ENCODE measurements around the gene FOXN1.

FOXN1 gene

DNA sequence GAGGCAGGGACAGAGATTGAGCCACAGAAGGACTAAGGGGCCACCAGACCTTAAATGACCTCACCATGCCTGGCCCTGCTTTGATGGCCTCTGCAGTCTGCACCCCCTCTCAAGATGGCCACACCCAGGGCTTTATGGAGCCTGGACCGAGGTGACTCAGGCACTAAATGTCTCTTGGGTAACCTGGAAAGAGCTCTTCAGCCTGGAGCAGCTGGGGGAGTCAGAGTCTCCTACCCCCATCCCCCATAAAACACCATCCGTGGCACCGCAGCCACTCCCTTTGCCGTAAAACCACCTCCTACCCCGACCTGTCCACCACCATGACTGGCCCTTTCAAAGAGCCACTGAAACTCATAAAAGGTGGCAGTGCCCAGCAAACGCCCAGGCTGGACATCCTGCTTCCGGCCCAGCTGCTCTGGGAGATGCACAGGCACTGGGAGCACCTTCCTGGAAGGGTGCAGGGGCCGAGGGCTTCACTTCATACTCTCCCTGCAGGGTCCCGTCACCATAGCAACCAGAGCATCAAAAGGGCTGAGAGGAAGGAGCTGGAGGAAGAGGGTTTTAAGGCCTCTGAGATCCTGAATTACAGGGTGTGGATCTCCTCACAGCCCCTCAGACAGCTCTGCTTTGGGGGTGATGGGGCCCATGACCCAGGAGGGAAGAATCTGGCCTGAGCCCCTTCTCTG lies 22.3 kb downstream of the FOXN1 start:
- no peak overlapping the region for H3K4me3 Mint-ChIP-seq
- ATAC-seq (replicated peaks) (no peak), DNase-seq (no peak)
- peaks cover 5 to 15% of the 10 kb centered on the region in 2 donors for H3K27me3 Mint-ChIP-seq
- H3K4me1 Mint-ChIP-seq (ENCODE audit: low read depth in 2 of 2): no peaks in the 10 kb centered on the region
- H3K36me3 Mint-ChIP-seq (ENCODE audit: insufficient read depth): no peaks in the 10 kb centered on the region
- no peaks in the 10 kb centered on the region for H3K9me3 Mint-ChIP-seq
- H3K27ac Mint-ChIP-seq: no peak overlapping the region

DNA sequence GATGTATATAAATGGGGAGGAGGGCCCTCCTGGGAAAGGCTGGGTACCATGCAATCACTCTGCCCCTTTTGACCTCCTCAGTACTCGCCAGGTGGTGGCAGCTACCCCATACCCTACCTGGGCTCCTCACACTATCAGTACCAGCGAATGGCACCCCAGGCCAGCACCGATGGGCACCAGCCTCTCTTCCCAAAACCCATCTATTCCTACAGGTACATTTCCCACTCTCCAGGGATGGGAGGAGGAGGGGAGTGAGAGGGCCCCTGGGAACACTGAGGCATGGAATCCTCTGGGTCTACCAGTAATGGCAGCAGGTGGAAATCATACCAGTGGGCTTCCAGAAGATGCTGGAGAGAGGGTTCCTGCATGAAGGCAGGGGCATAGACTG lies 22.9 kb downstream of the FOXN1 start:
- DNase-seq: no peak
- no peaks in the 10 kb centered on the region for H3K4me1 Mint-ChIP-seq (ENCODE audit: low read depth in 2 of 2)
- H3K9me3 Mint-ChIP-seq: no peaks in the 10 kb centered on the region
- H3K4me3 Mint-ChIP-seq: no peak overlapping the region
- no peak for ATAC-seq (replicated peaks)
- no peak overlapping the region for H3K27ac Mint-ChIP-seq
- peaks cover 5 to 15% of the 10 kb centered on the region in 2 donors for H3K27me3 Mint-ChIP-seq
- H3K36me3 Mint-ChIP-seq (ENCODE audit: insufficient read depth): no peaks in the 10 kb centered on the region

DNA sequence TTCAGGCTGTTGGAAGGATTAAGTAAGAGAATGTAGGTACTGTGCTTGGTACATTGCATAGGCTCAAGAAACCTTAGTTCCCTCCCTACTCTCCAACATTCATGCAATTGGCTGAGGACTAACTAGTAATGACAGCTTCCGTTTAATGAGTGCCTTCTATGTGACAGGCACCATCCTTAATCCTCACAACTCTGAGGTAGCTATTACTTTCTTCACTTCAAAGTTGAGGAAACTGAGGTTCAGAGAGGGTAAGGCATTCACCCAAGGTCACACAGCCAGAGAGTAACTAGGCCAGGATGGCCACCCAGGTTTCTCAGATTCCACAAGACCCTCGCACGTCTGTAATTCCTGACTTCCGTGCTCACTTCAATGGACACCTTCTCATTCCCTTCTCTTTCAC lies 24.1 kb downstream of the FOXN1 start:
- no peak for ATAC-seq (replicated peaks)
- Mint-ChIP-seq H3K4me1 (ENCODE audit: low read depth in 2 of 2) (no peaks in the 10 kb centered on the region), H3K27ac (no peak overlapping the region), H3K9me3 (no peaks in the 10 kb centered on the region), H3K27me3 (peaks cover 5 to 15% of the 10 kb centered on the region in 2 donors), H3K36me3 (ENCODE audit: insufficient read depth) (no peaks in the 10 kb centered on the region), H3K4me3 (no peak overlapping the region)
- DNase-seq: no peak

GRCh38 chr17:28530926-28531325 lies 24.8 kb downstream of the FOXN1 start:
- no peak overlapping the region for H3K27ac Mint-ChIP-seq
- DNase-seq (no peak), ATAC-seq (replicated peaks) (no peak)
- peaks cover 5 to 15% of the 10 kb centered on the region in 2 donors for H3K27me3 Mint-ChIP-seq
- no peaks in the 10 kb centered on the region for H3K9me3 Mint-ChIP-seq
- H3K36me3 Mint-ChIP-seq (ENCODE audit: insufficient read depth): no peaks in the 10 kb centered on the region
- no peaks in the 10 kb centered on the region for H3K4me1 Mint-ChIP-seq (ENCODE audit: low read depth in 2 of 2)
- no peak overlapping the region for H3K4me3 Mint-ChIP-seq

- DNase-seq: no peak
- no peaks in the 10 kb centered on the region for H3K4me1 Mint-ChIP-seq (ENCODE audit: low read depth in 2 of 2)
- no peak overlapping the region for H3K27ac Mint-ChIP-seq
- peaks cover 5 to 15% of the 10 kb centered on the region in 2 donors for H3K27me3 Mint-ChIP-seq
- H3K36me3 Mint-ChIP-seq (ENCODE audit: insufficient read depth): no peaks in the 10 kb centered on the region
- no peak overlapping the region for H3K4me3 Mint-ChIP-seq
- H3K9me3 Mint-ChIP-seq: no peaks in the 10 kb centered on the region
- no peak for ATAC-seq (replicated peaks)
Measured at GRCh38 chr17:28532050-28532960, 26.2 kb downstream of the FOXN1 start.

DNA sequence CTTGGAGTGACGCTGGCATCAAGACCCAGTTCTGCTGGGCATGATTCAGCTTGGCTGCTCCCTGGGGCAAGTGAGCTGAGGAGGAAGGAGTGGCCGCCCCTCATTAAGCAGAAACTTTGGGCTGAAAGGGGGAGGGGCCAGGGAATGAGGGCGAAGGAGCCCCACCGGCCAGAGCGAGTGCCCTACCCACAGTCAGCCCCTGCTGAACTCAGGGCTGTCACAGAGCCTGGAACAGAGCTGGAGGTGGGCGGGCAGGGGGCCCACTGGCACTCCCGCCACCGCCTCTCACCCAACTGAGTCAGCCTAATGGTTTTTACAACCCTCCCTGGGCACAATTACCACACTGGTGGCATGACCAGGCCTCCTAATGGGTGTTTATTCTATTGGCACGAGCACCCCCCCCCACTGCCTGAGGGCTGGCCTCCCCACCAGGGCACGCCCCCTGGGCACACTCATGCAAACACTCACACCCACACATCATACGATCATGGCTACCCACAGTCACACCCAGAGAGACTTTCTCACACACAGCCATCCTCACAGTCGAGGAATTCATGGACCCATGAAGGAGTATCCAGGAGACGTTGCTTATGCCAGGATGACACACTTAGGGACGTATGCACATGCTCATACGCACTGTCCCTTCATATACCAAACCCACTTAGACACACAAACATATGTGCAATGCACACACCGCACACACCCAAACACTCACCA lies 27.1 kb downstream of the FOXN1 start:
- Mint-ChIP-seq H3K4me3 (no peak overlapping the region), H3K36me3 (ENCODE audit: insufficient read depth) (no peaks in the 10 kb centered on the region), H3K9me3 (no peaks in the 10 kb centered on the region), H3K4me1 (ENCODE audit: low read depth in 2 of 2) (no peaks in the 10 kb centered on the region), H3K27me3 (peaks cover 5 to 15% of the 10 kb centered on the region in 2 donors), H3K27ac (no peak overlapping the region)
- DNase-seq (no peak), ATAC-seq (replicated peaks) (no peak)

DNA sequence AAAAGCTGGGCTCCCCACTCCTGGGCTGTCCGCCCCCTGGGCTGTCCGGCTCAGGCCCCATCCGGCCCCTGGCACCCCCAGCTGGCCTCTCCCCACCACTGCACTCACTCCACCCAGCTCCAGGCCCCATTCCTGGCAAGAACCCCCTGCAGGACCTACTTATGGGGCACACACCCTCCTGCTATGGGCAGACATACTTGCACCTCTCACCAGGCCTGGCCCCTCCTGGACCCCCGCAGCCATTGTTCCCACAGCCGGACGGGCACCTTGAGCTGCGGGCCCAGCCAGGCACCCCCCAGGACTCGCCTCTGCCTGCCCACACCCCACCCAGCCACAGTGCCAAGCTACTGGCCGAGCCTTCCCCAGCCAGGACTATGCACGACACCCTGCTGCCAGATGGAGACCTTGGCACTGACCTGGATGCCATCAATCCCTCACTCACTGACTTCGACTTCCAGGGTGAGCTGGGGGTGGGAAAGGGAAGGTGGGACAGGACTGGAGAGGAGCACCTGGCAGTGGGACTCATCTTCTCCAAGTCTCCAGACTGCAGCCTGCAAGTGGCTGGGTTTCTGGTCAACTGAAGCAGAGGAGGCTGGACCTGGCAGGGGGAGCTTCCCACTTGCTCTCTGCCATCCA lies 28.7 kb downstream of the FOXN1 start:
- no peak for DNase-seq
- peaks cover 5 to 15% of the 10 kb centered on the region in 2 donors for H3K27me3 Mint-ChIP-seq
- H3K4me1 Mint-ChIP-seq (ENCODE audit: low read depth in 2 of 2): no peaks in the 10 kb centered on the region
- H3K4me3 Mint-ChIP-seq: no peak overlapping the region
- no peak overlapping the region for H3K27ac Mint-ChIP-seq
- no peaks in the 10 kb centered on the region for H3K36me3 Mint-ChIP-seq (ENCODE audit: insufficient read depth)
- H3K9me3 Mint-ChIP-seq: no peaks in the 10 kb centered on the region
- no peak for ATAC-seq (replicated peaks)

DNA sequence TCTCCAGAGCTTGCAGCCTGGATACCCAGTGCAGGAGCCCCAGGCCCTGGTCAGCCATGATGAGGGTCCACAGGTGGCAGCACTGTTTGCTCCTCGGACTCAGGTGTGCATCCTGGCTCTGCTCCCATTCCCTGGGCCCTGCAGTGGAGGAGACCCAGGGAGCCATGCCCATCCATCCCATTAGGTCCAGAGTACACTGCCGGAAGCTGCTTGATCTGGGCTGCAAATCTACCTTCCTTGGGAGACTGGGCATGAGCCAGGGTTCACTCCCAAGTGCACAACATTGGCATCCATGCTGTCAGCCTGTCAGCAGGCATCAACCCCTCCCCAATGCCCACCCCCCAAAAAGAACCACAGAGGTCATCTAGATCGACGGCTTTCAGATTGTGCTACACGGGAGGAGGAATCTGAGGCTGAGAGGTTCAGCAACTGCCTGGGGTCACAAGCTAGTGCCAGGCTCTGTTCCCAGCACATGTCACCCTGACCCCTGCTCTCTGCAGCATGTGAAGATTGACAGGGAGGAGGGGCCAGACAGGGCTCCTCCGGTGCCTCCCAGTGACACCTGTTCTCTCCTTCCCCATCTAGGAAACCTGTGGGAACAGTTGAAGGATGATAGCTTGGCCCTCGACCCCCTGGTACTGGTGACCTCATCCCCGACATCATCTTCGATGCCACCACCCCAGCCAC lies 30.5 kb downstream of the FOXN1 start:
- Mint-ChIP-seq H3K36me3 (ENCODE audit: insufficient read depth) (no peaks in the 10 kb centered on the region), H3K4me3 (no peak overlapping the region)

GRCh38 chr17:28537219-28537610 lies 31.1 kb downstream of the FOXN1 start:
- Mint-ChIP-seq H3K4me1 (ENCODE audit: low read depth in 2 of 2) (no peaks in the 10 kb centered on the region), H3K36me3 (ENCODE audit: insufficient read depth) (no peaks in the 10 kb centered on the region), H3K27me3 (no peaks in the 10 kb centered on the region), H3K4me3 (no peak overlapping the region), H3K9me3 (no peaks in the 10 kb centered on the region), H3K27ac (no peak overlapping the region)
- ATAC-seq (replicated peaks) (no peak), DNase-seq (no peak)

More for the DNA sequence above, 30.5 kb downstream of the FOXN1 start:
- no peak for DNase-seq
- Mint-ChIP-seq H3K9me3 (no peaks in the 10 kb centered on the region), H3K27ac (no peak overlapping the region), H3K4me1 (ENCODE audit: low read depth in 2 of 2) (no peaks in the 10 kb centered on the region), H3K27me3 (peaks cover 1 to 2% of the 10 kb centered on the region in 2 donors)
- no peak for ATAC-seq (replicated peaks)

- no peaks in the 10 kb centered on the region for H3K27me3 Mint-ChIP-seq
- H3K27ac Mint-ChIP-seq: no peak overlapping the region
- H3K9me3 Mint-ChIP-seq: no peaks in the 10 kb centered on the region
- H3K36me3 Mint-ChIP-seq (ENCODE audit: insufficient read depth): no peaks in the 10 kb centered on the region
- no peaks in the 10 kb centered on the region for H3K4me1 Mint-ChIP-seq (ENCODE audit: low read depth in 2 of 2)
- H3K4me3 Mint-ChIP-seq: no peak overlapping the region
- DNase-seq: no peak
- ATAC-seq (replicated peaks): no peak
Measured at GRCh38 chr17:28538296-28538895, 32.2 kb downstream of the FOXN1 start.

DNA sequence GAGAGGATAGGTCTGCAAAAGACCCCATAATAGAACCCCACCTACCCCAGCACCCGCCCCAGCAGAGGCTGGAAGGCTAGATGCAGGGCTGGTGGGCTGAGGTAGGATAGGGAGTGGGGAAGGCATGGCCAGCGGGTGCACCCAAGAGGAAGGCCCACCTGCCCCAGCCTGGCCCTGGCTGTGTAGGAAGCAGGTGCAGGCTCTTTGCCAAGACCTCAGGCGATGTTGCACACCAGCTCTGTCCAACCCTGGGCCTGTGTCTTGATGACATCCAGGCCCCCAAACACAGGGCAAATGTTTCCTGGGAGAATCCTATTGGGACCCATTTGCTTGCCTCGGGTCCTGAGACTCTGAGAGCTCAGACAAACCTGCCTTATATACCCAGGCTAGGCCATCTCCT lies 34.1 kb downstream of the FOXN1 start:
- ATAC-seq (replicated peaks): no peak
- Mint-ChIP-seq H3K27me3 (no peaks in the 10 kb centered on the region), H3K27ac (no peak overlapping the region), H3K4me3 (no peak overlapping the region), H3K36me3 (ENCODE audit: insufficient read depth) (no peaks in the 10 kb centered on the region), H3K9me3 (no peaks in the 10 kb centered on the region), H3K4me1 (ENCODE audit: low read depth in 2 of 2) (no peaks in the 10 kb centered on the region)
- no peak for DNase-seq

GRCh38 chr17:28541439-28541838 lies 35.3 kb downstream of the FOXN1 start:
- H3K27ac Mint-ChIP-seq: no peak overlapping the region
- H3K4me1 Mint-ChIP-seq (ENCODE audit: low read depth in 2 of 2): peaks cover 0 to 3% of the 10 kb centered on the region in 2 donors
- no peak for ATAC-seq (replicated peaks)
- no peaks in the 10 kb centered on the region for H3K9me3 Mint-ChIP-seq
- H3K27me3 Mint-ChIP-seq: no peaks in the 10 kb centered on the region
- H3K36me3 Mint-ChIP-seq (ENCODE audit: insufficient read depth): no peaks in the 10 kb centered on the region
- no peak for DNase-seq
- H3K4me3 Mint-ChIP-seq: no peak overlapping the region
